MM.1S (cell line): Measurements from ENCODE around the gene MYL12A.

ENCODE experiments used
- DNase-seq: peaks from one replicate; pipeline ENCODE4 v3.0.0-alpha.2; 2015
- H2AFZ ChIP-seq: fragments of 300-600 bp; sonication (generic); 2 replicates; pipeline ENCODE4 v1.6.0; 2016; ENCODE audit warnings: antibody characterized with exemption, low read length
- H3F3A ChIP-seq: fragments of 300-600 bp; sonication (generic); 2 replicates; pipeline ENCODE4 v1.6.1; 2016; ENCODE audit warnings: mild to moderate bottlenecking, antibody characterized with exemption, low read length, moderate library complexity, mixed read lengths; ENCODE audit not compliant: insufficient read depth
- H3K27ac ChIP-seq: fragments of 300-600 bp; sonication (generic); 2 replicates; pipeline ENCODE4 v1.5.1; 2016; ENCODE audit warnings: mild to moderate bottlenecking, low read length
- H3K27me3 ChIP-seq: fragments of 300-600 bp; sonication (generic); replicated peaks from 2 replicates; pipeline ENCODE4 v1.6.0; 2016; ENCODE audit warnings: low read length; ENCODE audit not compliant: insufficient read depth
- H3K36me3 ChIP-seq: fragments of 300-600 bp; sonication (generic); replicated peaks from 2 replicates; pipeline ENCODE4 v1.6.1; 2016; ENCODE audit warnings: mild to moderate bottlenecking, low read length, mixed read lengths; ENCODE audit not compliant: insufficient read depth
- H3K4me1 ChIP-seq: fragments of 300-600 bp; sonication (generic); 2 replicates; pipeline ENCODE4 v1.6.1; 2016; ENCODE audit warnings: low read length, mixed read lengths
- H3K4me2 ChIP-seq: fragments of 300-600 bp; sonication (generic); 2 replicates; pipeline ENCODE4 v1.6.0; 2016; ENCODE audit warnings: low read depth, low read length
- H3K4me3 ChIP-seq: fragments of 300-600 bp; sonication (generic); 2 replicates; pipeline ENCODE4 v1.5.1; 2016; ENCODE audit warnings: low read length, mixed read lengths
- H3K79me2 ChIP-seq: fragments of 300-600 bp; sonication (generic); 2 replicates; pipeline ENCODE4 v1.6.1; 2016; ENCODE audit warnings: mixed run types, low read length, mixed read lengths
- H3K9ac ChIP-seq: fragments of 300-600 bp; sonication (generic); 2 replicates; pipeline ENCODE4 v1.6.1; 2016; ENCODE audit warnings: low read length, mixed read lengths
- H3K9me2 ChIP-seq: fragments of 300-600 bp; sonication (generic); replicated peaks from 2 replicates; pipeline ENCODE4 v1.6.1; 2016; ENCODE audit warnings: mild to moderate bottlenecking, low read length, mixed read lengths; ENCODE audit not compliant: insufficient read depth
- H3K9me3 ChIP-seq: fragments of 300-600 bp; sonication (generic); replicated peaks from 2 replicates; pipeline ENCODE4 v1.6.1; 2016; ENCODE audit warnings: mild to moderate bottlenecking, low read length, mixed read lengths; ENCODE audit not compliant: insufficient read depth
- H4K20me1 ChIP-seq: fragments of 300-600 bp; sonication (generic); 2 replicates; pipeline ENCODE4 v1.6.1; 2016; ENCODE audit warnings: mild to moderate bottlenecking, low read length, moderate library complexity, mixed read lengths; ENCODE audit not compliant: insufficient read depth
- CTCF ChIP-seq: fragments of 300-600 bp; sonication (generic); IDR thresholded peaks from 2 replicates; pipeline ENCODE4 v1.5.1; 2016; ENCODE audit warnings: antibody characterized with exemption, low read length, mixed read lengths
- EZH2 ChIP-seq: fragments of 300-600 bp; sonication (generic); optimal IDR thresholded peaks from 2 replicates; pipeline ENCODE3; 2017; ENCODE audit warnings: low read depth, mild to moderate bottlenecking, antibody characterized with exemption, low read length, mixed read lengths
- EZH2phosphoT487 ChIP-seq: fragments of 300-600 bp; sonication (generic); IDR thresholded peaks from 2 replicates; pipeline ENCODE4 v1.6.1; 2018; ENCODE audit warnings: antibody characterized with exemption, low read length

The MYL12A gene

GRCh38 chr18:3263132-3263700, 15.6 kb downstream of the MYL12A start:
- Histone ChIP-seq H3K9me2 (no peaks in the 10 kb centered on the region), H3F3A (peaks cover 6% of the 10 kb centered on the region), H3K4me3 (peak overlapping the region; percentile 92), H3K9me3 (no peaks in the 10 kb centered on the region), H4K20me1 (peaks cover 5% of the 10 kb centered on the region; the same call in 1 of the 2 replicates), H3K4me2 (peak overlapping the region; percentile 92), H2AFZ (no peak overlapping the region), H3K36me3 (no peaks in the 10 kb centered on the region), H3K27me3 (no peaks in the 10 kb centered on the region), H3K79me2 (peaks cover 61% of the 10 kb centered on the region), H3K9ac (no peak overlapping the region), H3K27ac (no peak overlapping the region), H3K4me1 (peaks cover 12% of the 10 kb centered on the region; the same call in 1 of the 2 replicates)
- DNase-seq, result no peak
- TF ChIP-seq EZH2 (no peak), CTCF (no peak)

GRCh38 chr18:3264362-3264761, 16.8 kb downstream of the MYL12A start:
- no peaks in the 10 kb centered on the region for H3K36me3 ChIP-seq
- H3K79me2 ChIP-seq, result peaks cover 73% of the 10 kb centered on the region
- H3K27ac ChIP-seq, result no peak overlapping the region
- H3K9ac ChIP-seq, result no peak overlapping the region
- H4K20me1 ChIP-seq, result peaks cover 5% of the 10 kb centered on the region; the same call in 1 of the 2 replicates
- no peak for DNase-seq
- no peaks in the 10 kb centered on the region for H3K27me3 ChIP-seq
- no peak overlapping the region for H3K4me2 ChIP-seq
- H3K4me3 ChIP-seq, result no peak overlapping the region
- no peak overlapping the region for H2AFZ ChIP-seq
- H3K9me3 ChIP-seq, result no peaks in the 10 kb centered on the region
- no peaks in the 10 kb centered on the region for H3K9me2 ChIP-seq
- TF ChIP-seq EZH2, result no peak
- no peak for TF ChIP-seq CTCF
- TF ChIP-seq EZH2phosphoT487, result no peak
- H3F3A ChIP-seq, result peaks cover 6% of the 10 kb centered on the region
- H3K4me1 ChIP-seq, result peaks cover 12% of the 10 kb centered on the region; the same call in 1 of the 2 replicates

- Histone ChIP-seq H3K4me2 (no peak overlapping the region), H3K27ac (no peak overlapping the region), H4K20me1 (peaks cover 5% of the 10 kb centered on the region; the same call in 1 of the 2 replicates), H2AFZ (no peak overlapping the region), H3K9me3 (no peaks in the 10 kb centered on the region), H3K9ac (no peak overlapping the region), H3K4me3 (no peak overlapping the region), H3K9me2 (no peaks in the 10 kb centered on the region), H3K4me1 (peaks cover 12% of the 10 kb centered on the region; the same call in 1 of the 2 replicates), H3K36me3 (no peaks in the 10 kb centered on the region), H3K27me3 (no peaks in the 10 kb centered on the region), H3F3A (peaks cover 6% of the 10 kb centered on the region), H3K79me2 (peaks cover 84% of the 10 kb centered on the region)
- no peak for DNase-seq
- no peak for TF ChIP-seq EZH2phosphoT487
- TF ChIP-seq CTCF, result no peak
- TF ChIP-seq EZH2, result no peak
Measured at GRCh38 chr18:3265564-3266033, 18.0 kb downstream of the MYL12A start.
